GM23248 (cell line): Measurements from ENCODE around the gene MBOAT1. TPM values are rescaled to one million over a fixed set of nuclear protein-coding genes. Genes with fewer than 3 reads are reported as not detected.
"Not testable (repeated sequence)": the region's sequence is repeated elsewhere in the genome, so short reads cannot be mapped to it uniquely, and the experiment has no call there.

ENCODE experiments used
- DNase-seq: peaks from one replicate; pipeline ENCODE4 v3.0.0-alpha.2; 2015
- H2AFZ ChIP-seq: fragments of 200-600 bp; sonication (generic); 2 replicates; pipeline ENCODE4 v1.6.1; 2016; ENCODE audit warnings: antibody characterized with exemption
- H3F3A ChIP-seq: fragments of 200-600 bp; sonication (generic); 2 replicates; pipeline ENCODE4 v1.6.1; 2016; ENCODE audit warnings: mild to moderate bottlenecking, antibody characterized with exemption, mixed run types; ENCODE audit not compliant: insufficient read depth
- H3K27ac ChIP-seq: fragments of 200-600 bp; sonication (generic); 2 replicates; pipeline ENCODE4 v1.5.1; 2016; ENCODE audit warnings: mild to moderate bottlenecking
- H3K27me3 ChIP-seq: fragments of 200-600 bp; sonication (generic); replicated peaks from 2 replicates; pipeline ENCODE4 v1.6.1; 2016; ENCODE audit warnings: mild to moderate bottlenecking; ENCODE audit not compliant: insufficient read depth
- H3K36me3 ChIP-seq: fragments of 200-600 bp; sonication (generic); 2 replicates; pipeline ENCODE4 v1.6.1; 2016; ENCODE audit warnings: low read depth, mild to moderate bottlenecking
- H3K4me1 ChIP-seq: fragments of 200-600 bp; sonication (generic); 2 replicates; pipeline ENCODE4 v1.6.1; 2016; ENCODE audit warnings: mild to moderate bottlenecking; ENCODE audit not compliant: insufficient read depth
- H3K4me2 ChIP-seq: fragments of 200-600 bp; sonication (generic); one replicate; pipeline ENCODE4 v1.6.1; 2016; ENCODE audit warnings: mild to moderate bottlenecking; ENCODE audit not compliant: unreplicated experiment
- H3K4me3 ChIP-seq: fragments of 200-600 bp; sonication (generic); 2 replicates; pipeline ENCODE4 v1.5.1; 2016; ENCODE audit warnings: mild to moderate bottlenecking
- H3K79me2 ChIP-seq: fragments of 200-600 bp; sonication (generic); 2 replicates; pipeline ENCODE4 v1.6.1; 2016; ENCODE audit warnings: mild to moderate bottlenecking; ENCODE audit not compliant: insufficient read depth
- H3K9ac ChIP-seq: fragments of 200-600 bp; sonication (generic); 2 replicates; pipeline ENCODE4 v1.6.1; 2016; ENCODE audit warnings: mild to moderate bottlenecking
- H3K9me2 ChIP-seq: fragments of 200-600 bp; sonication (generic); 2 replicates; pipeline ENCODE4 v1.6.1; 2016; ENCODE audit warnings: mixed run types, mild to moderate bottlenecking, moderate library complexity; ENCODE audit not compliant: insufficient read depth
- H3K9me3 ChIP-seq: fragments of 200-600 bp; sonication (generic); one replicate; pipeline ENCODE4 v1.6.1; 2017; ENCODE audit warnings: low read depth
- H4K20me1 ChIP-seq: fragments of 200-600 bp; sonication (generic); 2 replicates; pipeline ENCODE4 v1.6.0; 2016; ENCODE audit not compliant: insufficient read depth
- EZH2 ChIP-seq: fragments of 200-600 bp; sonication (generic); IDR thresholded peaks from 2 replicates; pipeline ENCODE4 v1.6.1; 2018; ENCODE audit warnings: antibody characterized with exemption, mild to moderate bottlenecking; ENCODE audit not compliant: insufficient read depth, poor library complexity, severe bottlenecking
- EZH2phosphoT487 ChIP-seq: fragments of 200-600 bp; sonication (generic); IDR thresholded peaks from 2 replicates; pipeline ENCODE4 v1.6.1; 2018; ENCODE audit warnings: antibody characterized with exemption, moderate library complexity, mild to moderate bottlenecking, low read depth; ENCODE audit not compliant: insufficient read depth
- WGBS, 2 experiments: methylation state at CpG; one replicate each; pipeline ENCODE4 v1.1.6; 2015 to 2017; ENCODE audit warnings: low lambda C conversion rate in 2 of 2, low coverage in 1 of 2; ENCODE audit errors: missing lambda C conversion rate in 2 of 2; 5-methylcytosine and 5-hydroxymethylcytosine counted together
- in situ Hi-C: fragments of 300-500 bp; cut with MboI; formaldehyde crosslinking; loops from 2 replicates; pipeline ENCODE4 v1.15.0; 2020
- polyA plus RNA-seq: library from polyadenylated mRNA; unstranded; fragments of >200 nt; fragmentation: Nextera tagmentation; extraction: Ambion mirVana; gene quantifications from 2 replicates; pipeline ENCODE4 v1.2.1, GENCODE V29; 2016
- total RNA-seq: library from RNA; depleted of rRNA; stranded (reverse); fragments of >200 nt; shearing (Covaris generic); gene quantifications from 2 replicates; pipeline ENCODE4 v1.2.3, GENCODE V29; 2014

Gene MBOAT1
- total and polyA plus RNA-seq, 2 experiments from 2014 or later = 1.8 to 4.0 TPM

- WGBS, 2 experiments = 19 to 27% methylated on average over 2 of the region's 2 CpGs
- TF ChIP-seq EZH2 (no peak), EZH2phosphoT487 (no peak)
Observed at GRCh38 chr6:20246125-20246524, 33.9 kb upstream of the MBOAT1 start.

GRCh38 chr6:20244807-20245681 is 32.8 kb upstream of the MBOAT1 start:
- H3K4me3 ChIP-seq, H3K79me2 ChIP-seq, H3K27ac ChIP-seq, H3K9ac ChIP-seq, H3K27me3 ChIP-seq, H2AFZ ChIP-seq, H3K4me2 ChIP-seq, H3K36me3 ChIP-seq, H3K4me1 ChIP-seq, in situ Hi-C loops, H3K9me2 ChIP-seq, DNase-seq, H4K20me1 ChIP-seq, H3K9me3 ChIP-seq, H3F3A ChIP-seq: not testable (repeated sequence)
- WGBS, 2 experiments = 69 to 84% methylated on average over 11 to 26 of the region's 29 CpGs

More at GRCh38 chr6:20246125-20246524, 33.9 kb upstream of the MBOAT1 start:
- Histone ChIP-seq H3K27me3 (no peaks in the 10 kb centered on the region), H3K9me3 (no peaks in the 10 kb centered on the region), H3K4me2 (no peak overlapping the region), H2AFZ (no peak overlapping the region), H3K79me2 (no peaks in the 10 kb centered on the region), H3K4me1 (no peaks in the 10 kb centered on the region), H4K20me1 (no peaks in the 10 kb centered on the region), H3K9ac (no peak overlapping the region), H3F3A (no peaks in the 10 kb centered on the region), H3K9me2 (no peaks in the 10 kb centered on the region), H3K36me3 (no peaks in the 10 kb centered on the region), H3K27ac (no peak overlapping the region), H3K4me3 (no peak overlapping the region)
- in situ Hi-C loops = no loop called here
- no peak for DNase-seq

GRCh38 chr6:20243288-20243687 is 31.0 kb upstream of the MBOAT1 start:
- Histone ChIP-seq H3K9ac (no peak overlapping the region), H3K27ac (no peak overlapping the region), H2AFZ (no peak overlapping the region), H3F3A (no peaks in the 10 kb centered on the region), H3K4me2 (no peak overlapping the region), H3K9me2 (no peaks in the 10 kb centered on the region), H4K20me1 (no peaks in the 10 kb centered on the region), H3K4me1 (no peaks in the 10 kb centered on the region), H3K9me3 (no peaks in the 10 kb centered on the region), H3K4me3 (no peak overlapping the region), H3K79me2 (no peaks in the 10 kb centered on the region), H3K27me3 (no peaks in the 10 kb centered on the region), H3K36me3 (no peaks in the 10 kb centered on the region)
- WGBS, 2 experiments = 72 to 74% methylated on average over 1 of the region's 1 CpG
- in situ Hi-C loops = no loop called here
- TF ChIP-seq EZH2phosphoT487 (no peak), EZH2 (no peak)
- DNase-seq = no peak

- H3K4me1 ChIP-seq = no peaks in the 10 kb centered on the region
- no peaks in the 10 kb centered on the region for H3K36me3 ChIP-seq
- no peaks in the 10 kb centered on the region for H4K20me1 ChIP-seq
- no peak overlapping the region for H3K4me2 ChIP-seq
- H2AFZ ChIP-seq = no peak overlapping the region
- no peaks in the 10 kb centered on the region for H3K79me2 ChIP-seq
- TF ChIP-seq EZH2phosphoT487 (no peak), EZH2 (no peak)
- H3K9ac ChIP-seq = no peak overlapping the region
- H3K27ac ChIP-seq = no peak overlapping the region
- no peaks in the 10 kb centered on the region for H3K27me3 ChIP-seq
- no peak for DNase-seq
- no peaks in the 10 kb centered on the region for H3F3A ChIP-seq
- no peaks in the 10 kb centered on the region for H3K9me3 ChIP-seq
- H3K9me2 ChIP-seq = no peaks in the 10 kb centered on the region
- in situ Hi-C loops = no loop called here
- H3K4me3 ChIP-seq = no peak overlapping the region
- WGBS, 2 experiments = 49 to 60% methylated on average over 1 of the region's 1 CpG
Observed at GRCh38 chr6:20242397-20242796, 30.1 kb upstream of the MBOAT1 start.
